Thyroid gland (tissue), 4 donors: ENCODE data around the gene HOXC10.

Experiments used
- POLR2A ChIP-seq, 2 donors: fragments of 450-650 bp; IDR thresholded peaks; one replicate each; pipeline ENCODE4 v1.6.1; 2017; ENCODE audit warnings: antibody characterized with exemption in 2 of 2, mild to moderate bottlenecking in 2 of 2, moderate library complexity in 1 of 2
- TF ChIP-seq, protein P1 (sequence below), 6 experiments: fragments of 200-600 bp in 3 of 6; fragments of 450-650 bp in 3 of 6; sonication (generic) in 3 of 6; IDR thresholded peaks; one replicate each; pipeline ENCODE4 v1.5.1; 2016 to 2019; ENCODE audit warnings: antibody characterized with exemption in 6 of 6, mild to moderate bottlenecking in 2 of 6, inconsistent platforms in 1 of 6, moderate library complexity in 1 of 6

DNA sequence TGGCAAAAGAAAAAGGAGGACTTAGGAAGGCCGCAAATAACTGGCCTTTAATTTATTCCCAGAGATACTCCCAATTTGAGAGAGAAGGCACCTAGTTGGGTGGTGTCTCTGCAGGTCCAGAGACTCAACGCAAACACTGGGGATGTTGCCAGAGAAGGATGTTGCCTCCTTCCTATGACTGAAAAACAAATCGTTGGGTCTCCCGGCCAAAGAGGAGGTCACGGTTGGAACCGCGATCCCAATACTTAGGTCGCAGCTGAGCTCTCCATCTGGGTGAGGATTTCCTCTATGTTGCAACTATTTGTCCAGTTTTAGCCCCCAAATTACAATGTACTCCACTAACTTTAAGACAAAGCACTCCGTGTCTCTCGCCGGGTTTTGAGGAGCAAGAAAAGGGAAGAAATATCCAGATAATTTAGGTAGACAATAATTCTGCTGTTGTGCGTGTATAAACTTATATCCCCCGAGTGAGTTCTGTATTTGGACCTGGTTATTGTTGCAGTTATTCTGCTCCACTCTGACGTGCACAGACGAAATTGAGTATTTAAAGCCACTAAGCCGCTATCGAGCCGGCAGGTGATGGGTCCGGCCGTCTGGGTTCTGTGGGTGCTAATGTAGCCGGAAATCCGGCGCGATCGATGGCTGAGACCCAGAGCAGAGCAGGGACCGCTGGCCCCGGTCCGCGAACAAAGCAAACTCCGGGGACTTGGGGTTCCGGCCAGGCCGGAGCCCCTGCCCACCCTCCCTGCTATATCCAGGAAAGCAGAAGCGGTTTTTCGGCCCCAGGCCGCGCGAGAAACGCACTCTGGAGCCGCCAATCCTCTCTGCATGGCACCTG lies 24.5 kb upstream of the HOXC10 start:
- TF ChIP-seq, protein P1, sequence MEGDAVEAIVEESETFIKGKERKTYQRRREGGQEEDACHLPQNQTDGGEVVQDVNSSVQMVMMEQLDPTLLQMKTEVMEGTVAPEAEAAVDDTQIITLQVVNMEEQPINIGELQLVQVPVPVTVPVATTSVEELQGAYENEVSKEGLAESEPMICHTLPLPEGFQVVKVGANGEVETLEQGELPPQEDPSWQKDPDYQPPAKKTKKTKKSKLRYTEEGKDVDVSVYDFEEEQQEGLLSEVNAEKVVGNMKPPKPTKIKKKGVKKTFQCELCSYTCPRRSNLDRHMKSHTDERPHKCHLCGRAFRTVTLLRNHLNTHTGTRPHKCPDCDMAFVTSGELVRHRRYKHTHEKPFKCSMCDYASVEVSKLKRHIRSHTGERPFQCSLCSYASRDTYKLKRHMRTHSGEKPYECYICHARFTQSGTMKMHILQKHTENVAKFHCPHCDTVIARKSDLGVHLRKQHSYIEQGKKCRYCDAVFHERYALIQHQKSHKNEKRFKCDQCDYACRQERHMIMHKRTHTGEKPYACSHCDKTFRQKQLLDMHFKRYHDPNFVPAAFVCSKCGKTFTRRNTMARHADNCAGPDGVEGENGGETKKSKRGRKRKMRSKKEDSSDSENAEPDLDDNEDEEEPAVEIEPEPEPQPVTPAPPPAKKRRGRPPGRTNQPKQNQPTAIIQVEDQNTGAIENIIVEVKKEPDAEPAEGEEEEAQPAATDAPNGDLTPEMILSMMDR (IDR thresholded peaks at IDR 0.05) = no peak
- no peak for TF ChIP-seq POLR2A (IDR thresholded peaks at IDR 0.05)
